ENCODE results near the gene RSPH10B. TPM values are rescaled to one million over a fixed set of nuclear protein-coding genes. Genes with fewer than 3 reads are reported as not detected.
"Not testable (repeated sequence)": the region's sequence is repeated elsewhere in the genome, so short reads cannot be mapped to it uniquely, and the experiment has no call there.

RSPH10B gene
- total RNA-seq, 1 experiment from 2014 or later = not detected

DNA sequence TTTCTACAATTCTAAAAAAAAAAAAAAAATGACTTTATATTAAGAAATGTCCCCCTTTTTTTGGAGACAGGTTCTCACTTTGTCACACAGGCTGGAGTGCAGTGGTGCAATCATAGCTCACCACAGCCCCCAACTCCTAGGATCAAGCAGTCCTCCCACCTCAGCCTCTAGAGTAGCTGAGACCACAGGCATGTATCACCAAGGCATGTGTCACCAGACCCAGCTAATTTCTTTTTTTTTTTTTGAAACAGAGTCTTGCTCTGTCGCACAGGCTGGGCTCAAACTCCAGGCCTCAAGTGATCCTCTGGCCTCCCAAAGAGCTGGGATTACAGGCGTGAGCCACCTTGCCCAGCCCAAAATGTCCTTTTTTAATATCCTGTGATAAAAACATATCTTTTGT is 46.3 kb downstream of the RSPH10B start:
- ATAC-seq; H3K9me2 ChIP-seq (replicated peaks; ENCODE audit: low read length); H3K4me3 ChIP-seq (ENCODE audit: low read length); H3K79me2 ChIP-seq (ENCODE audit: low read length); POLR2A ChIA-PET (ENCODE audit: unreplicated experiment); H3K27ac ChIP-seq (ENCODE audit: low read length); intact Hi-C loops (cut with micrococcal nuclease); H3F3A ChIP-seq (ENCODE audit: low read length, unreplicated experiment); H3K36me3 ChIP-seq (ENCODE audit: low read depth, low read length); H4K20me1 ChIP-seq (ENCODE audit: low read length); H3K9ac ChIP-seq (ENCODE audit: low read length); BruUV-seq (replicated peaks); H3K9me3 ChIP-seq (ENCODE audit: low read length); H3K27me3 ChIP-seq (ENCODE audit: low read length); DNase-seq; H3K4me2 ChIP-seq (ENCODE audit: low read length); CTCF ChIA-PET; H2AFZ ChIP-seq (ENCODE audit: low read length); H3K4me1 ChIP-seq (ENCODE audit: insufficient read depth, low read length): not testable (repeated sequence)

DNA sequence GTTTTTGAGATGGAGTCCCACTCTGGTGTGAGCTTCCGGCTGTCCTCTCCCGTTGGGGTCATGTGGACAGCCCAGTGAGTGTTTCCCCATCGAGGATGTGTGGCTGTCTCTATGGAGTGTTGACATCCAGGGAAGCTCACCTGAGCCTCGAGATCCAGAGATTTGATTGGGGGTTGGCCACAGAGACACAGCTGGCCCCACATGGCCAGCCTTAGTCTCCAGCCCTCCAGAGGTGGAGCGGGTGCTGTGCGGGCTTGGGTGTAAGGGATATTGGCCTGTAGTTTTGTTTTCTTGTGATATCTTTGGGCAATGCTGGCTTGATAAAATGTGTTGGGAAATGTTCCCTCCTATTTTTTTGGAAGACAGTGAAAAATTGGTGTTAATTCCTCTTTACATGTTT is 54.0 kb downstream of the RSPH10B start:
- H3K27ac ChIP-seq (ENCODE audit: low read length); H3K27me3 ChIP-seq (ENCODE audit: low read length); ATAC-seq; H3K36me3 ChIP-seq (ENCODE audit: low read depth, low read length); H3K79me2 ChIP-seq (ENCODE audit: low read length); intact Hi-C loops (cut with micrococcal nuclease); DNase-seq; POLR2A ChIA-PET (ENCODE audit: unreplicated experiment); H3K9ac ChIP-seq (ENCODE audit: low read length); H2AFZ ChIP-seq (ENCODE audit: low read length); H3K9me2 ChIP-seq (replicated peaks; ENCODE audit: low read length); H3K4me1 ChIP-seq (ENCODE audit: insufficient read depth, low read length); H3K9me3 ChIP-seq (ENCODE audit: low read length); H3K4me3 ChIP-seq (ENCODE audit: low read length); H3F3A ChIP-seq (ENCODE audit: low read length, unreplicated experiment); CTCF ChIA-PET; BruUV-seq (replicated peaks); H4K20me1 ChIP-seq (ENCODE audit: low read length); H3K4me2 ChIP-seq (ENCODE audit: low read length): not testable (repeated sequence)

DNA sequence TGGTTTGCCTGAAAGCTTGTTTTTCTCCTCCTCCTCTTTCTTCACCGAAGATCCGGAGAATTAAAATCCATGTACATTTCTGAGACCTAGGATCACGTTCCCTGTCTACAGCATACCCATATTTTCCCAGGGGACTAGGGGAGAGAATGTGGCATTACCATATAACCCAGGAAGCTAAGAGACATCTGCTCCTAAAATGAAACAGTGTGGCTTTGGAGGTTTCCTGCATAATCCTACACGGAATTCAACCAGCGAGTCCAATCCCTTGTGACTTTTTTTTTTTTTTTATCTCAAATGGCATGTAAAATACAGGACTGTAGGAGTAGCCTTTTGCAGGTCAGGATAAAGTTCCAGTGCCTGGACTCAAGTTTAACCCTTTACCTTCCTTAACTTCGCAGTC is 61.7 kb downstream of the RSPH10B start:
- H3K36me3 ChIP-seq (ENCODE audit: low read depth, low read length); H3K9me2 ChIP-seq (replicated peaks; ENCODE audit: low read length); H3K4me1 ChIP-seq (ENCODE audit: insufficient read depth, low read length); BruUV-seq (replicated peaks); H3K9me3 ChIP-seq (ENCODE audit: low read length); H3K27me3 ChIP-seq (ENCODE audit: low read length); ATAC-seq; H3K27ac ChIP-seq (ENCODE audit: low read length); H3K79me2 ChIP-seq (ENCODE audit: low read length); H3K4me2 ChIP-seq (ENCODE audit: low read length); H3K4me3 ChIP-seq (ENCODE audit: low read length); H3K9ac ChIP-seq (ENCODE audit: low read length); DNase-seq; intact Hi-C loops (cut with micrococcal nuclease); H3F3A ChIP-seq (ENCODE audit: low read length, unreplicated experiment); POLR2A ChIA-PET (ENCODE audit: unreplicated experiment); H4K20me1 ChIP-seq (ENCODE audit: low read length); H2AFZ ChIP-seq (ENCODE audit: low read length); CTCF ChIA-PET: not testable (repeated sequence)

DNA sequence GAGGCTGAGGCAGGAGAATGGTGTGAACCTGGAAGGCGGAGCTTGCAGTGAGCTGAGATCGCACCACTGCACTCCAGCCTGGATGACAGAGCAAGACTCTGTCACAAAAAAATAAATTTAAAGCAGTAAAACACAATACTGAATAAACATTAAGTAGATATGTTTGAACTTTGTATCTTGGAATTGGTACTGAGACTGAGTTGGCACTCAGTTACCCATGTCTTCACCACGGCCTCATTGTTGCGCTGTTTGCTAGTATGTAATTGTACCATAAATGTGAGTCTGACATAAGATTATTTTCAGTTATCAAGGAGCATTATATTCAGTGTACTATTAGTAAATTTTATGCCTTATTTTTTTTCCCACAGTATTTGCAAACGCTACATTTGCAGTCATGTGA is 65.8 kb downstream of the RSPH10B start:
- H3K4me2 ChIP-seq (ENCODE audit: low read length); H3F3A ChIP-seq (ENCODE audit: low read length, unreplicated experiment); BruUV-seq (replicated peaks); H3K79me2 ChIP-seq (ENCODE audit: low read length); H4K20me1 ChIP-seq (ENCODE audit: low read length); H3K9ac ChIP-seq (ENCODE audit: low read length); H3K27ac ChIP-seq (ENCODE audit: low read length); H3K9me2 ChIP-seq (replicated peaks; ENCODE audit: low read length); H3K9me3 ChIP-seq (ENCODE audit: low read length); H2AFZ ChIP-seq (ENCODE audit: low read length); H3K27me3 ChIP-seq (ENCODE audit: low read length); H3K36me3 ChIP-seq (ENCODE audit: low read depth, low read length); POLR2A ChIA-PET (ENCODE audit: unreplicated experiment); CTCF ChIA-PET; DNase-seq; ATAC-seq; H3K4me1 ChIP-seq (ENCODE audit: insufficient read depth, low read length); H3K4me3 ChIP-seq (ENCODE audit: low read length); intact Hi-C loops (cut with micrococcal nuclease): not testable (repeated sequence)

DNA sequence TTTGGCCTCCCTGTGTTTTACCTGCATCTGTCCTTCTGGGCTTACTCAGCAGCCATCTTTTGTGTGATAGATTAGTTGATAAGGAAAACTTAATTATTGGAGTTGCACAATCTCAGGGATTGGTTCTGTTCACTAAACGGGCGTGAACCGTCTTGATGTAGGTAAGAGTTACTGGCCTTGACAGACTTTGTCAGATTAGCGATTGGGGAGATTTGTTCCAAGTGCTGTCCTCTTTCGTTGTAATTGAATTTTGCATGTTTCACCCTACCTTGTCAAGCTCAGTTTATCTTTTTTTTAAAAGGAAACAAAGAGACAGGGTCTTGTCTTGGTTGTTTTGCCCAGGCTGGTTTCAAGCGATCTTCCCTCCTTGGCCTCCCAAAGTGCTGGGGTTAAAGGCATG is 67.5 kb downstream of the RSPH10B start:
- H3K9me3 ChIP-seq (ENCODE audit: low read length); H3K9me2 ChIP-seq (replicated peaks; ENCODE audit: low read length); H3K79me2 ChIP-seq (ENCODE audit: low read length); CTCF ChIA-PET; H3K9ac ChIP-seq (ENCODE audit: low read length); intact Hi-C loops (cut with micrococcal nuclease); H3F3A ChIP-seq (ENCODE audit: low read length, unreplicated experiment); POLR2A ChIA-PET (ENCODE audit: unreplicated experiment); H3K27me3 ChIP-seq (ENCODE audit: low read length); H2AFZ ChIP-seq (ENCODE audit: low read length); H3K4me1 ChIP-seq (ENCODE audit: insufficient read depth, low read length); H3K36me3 ChIP-seq (ENCODE audit: low read depth, low read length); ATAC-seq; H3K4me3 ChIP-seq (ENCODE audit: low read length); H4K20me1 ChIP-seq (ENCODE audit: low read length); DNase-seq; H3K4me2 ChIP-seq (ENCODE audit: low read length); BruUV-seq (replicated peaks); H3K27ac ChIP-seq (ENCODE audit: low read length): not testable (repeated sequence)

Measured in PC-3 (cell line).